Pancreas (tissue), 10 donors: ENCODE measurements around the gene ARFGEF3. TPM values are rescaled to one million over a fixed set of nuclear protein-coding genes. Genes with fewer than 3 reads are reported as not detected.

Experiments used
- ATAC-seq, 4 donors: fragments of 200-7000 bp; cut with Tn5 transposase; one replicate each; pipeline versions ENCODE4 v1.8.0 to v1.9.1; 2020; ENCODE audit warnings: mild to moderate bottlenecking in 4 of 4, moderate library complexity in 4 of 4
- DNase-seq, 6 donors: peaks; one replicate each; pipeline ENCODE4 v3.0.0-alpha.2; 2020
- FAIRE-seq: peaks from 2 replicates; lab custom pipeline; 2012; peaks lifted over from hg19 to GRCh38; lab: Jason Lieb, UNC
- H3K27ac ChIP-seq, 4 donors: fragments of 200-600 bp; sonication (generic); 1 replicate in 3 of 4; 2 replicates in 1 of 4; pipeline versions ENCODE4 v1.5.0 to v1.8.0; 2020
- H3K27me3 ChIP-seq, 4 donors: fragments of 200-600 bp; one replicate each; pipeline ENCODE4 v1.8.0; 2021
- H3K36me3 ChIP-seq, 3 donors: fragments of 200-600 bp; sonication (generic) in 1 of 3; one replicate each; pipeline versions ENCODE4 v1.5.0 to v1.8.0; 2020 to 2021
- H3K4me1 ChIP-seq, 3 donors: fragments of 200-600 bp; one replicate each; pipeline ENCODE4 v1.8.0; 2021
- H3K4me3 ChIP-seq, 4 donors: fragments of 200-600 bp; sonication (generic) in 2 of 4; one replicate each; pipeline versions ENCODE4 v1.5.0 to v1.8.0; 2020 to 2021
- H3K9me3 ChIP-seq, 4 donors: fragments of 200-600 bp; one replicate each; pipeline ENCODE4 v1.8.0; 2021
- WGBS, 2 donors: extraction: QIAGEN DNeasy Blood & Tissue Kit; methylation state at CpG; one replicate each; pipeline ENCODE4 v1.1.7; 2013; 5-methylcytosine and 5-hydroxymethylcytosine counted together
- intact Hi-C, 3 donors: fragments of 100-400 bp; cut with DNase I; formaldehyde crosslinking; loops; one replicate each; pipeline versions ENCODE4 v1.11.1 to v1.14.2; 2022
- polyA plus RNA-seq, 2 donors: library from polyadenylated mRNA; stranded (reverse); fragments of 200-250 nt; gene quantifications; one replicate each; pipeline ENCODE4 v1.2.3, GENCODE V29; 2013
- total RNA-seq, 6 donors: library from RNA; stranded (reverse); fragmentation: NEBNext Ultra II Directional in 4 of 6; extraction: Animal tissue kit (Norgen Biotek cat#: 25700) in 4 of 6; gene quantifications; one replicate each; pipeline versions ENCODE4 v1.2.1 to v1.2.4, GENCODE V29; 2021 to 2023
- TF ChIP-seq, protein P1 (sequence below), 4 donors: fragments of 200-600 bp; sonication (generic) in 3 of 4; IDR thresholded peaks; one replicate each; pipeline versions ENCODE4 v1.5.0 to v1.8.0; 2021; ENCODE audit warnings: antibody characterized with exemption in 4 of 4
- donor health status: healthy with polysubstance abuse.
- donor health status: DM: no; HTN: no; CAD: no; lungs with moderate emphysema.
- donor health status: DM: no; HTN: no; CAD: no.
- donor health status: control.
- donor health status: control.
- donor health status: Bipolar disorder and iron deficiency.
- donor health status: DM: yes; HTN: yes; CAD: no.
- donor health status: DM: no; HTN: no; CAD: no.
- donor health status: DM: no; HTN: no; CAD: no.
- donor health status: DM: yes; HTN: yes; CAD: no.

Gene ARFGEF3
- total and polyA plus RNA-seq, 8 donors = 4.8 to 19.0 (median 15.7) TPM

DNA sequence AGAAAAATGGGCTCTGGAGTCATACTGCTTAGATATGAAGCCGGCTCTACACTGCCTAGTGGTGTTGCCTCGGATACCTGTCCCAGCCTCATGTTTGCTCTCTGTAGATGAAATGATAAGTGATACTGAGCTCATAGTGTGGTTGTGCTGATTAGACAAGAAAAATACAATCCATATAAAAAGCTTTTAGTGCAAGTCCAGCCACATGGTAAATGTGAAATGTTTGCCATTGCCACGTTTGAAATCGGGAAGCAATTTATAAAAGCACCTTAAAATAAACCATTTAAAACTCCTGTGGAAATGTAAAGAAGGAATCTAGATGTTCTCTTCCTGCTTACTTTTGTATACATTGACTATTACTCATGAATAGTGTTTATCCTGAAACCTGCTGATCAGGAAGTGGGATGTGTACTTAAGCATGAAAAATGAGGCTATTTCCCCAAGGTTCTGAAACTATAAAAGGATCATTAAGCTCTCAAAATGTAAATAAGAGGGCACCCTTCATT is 69.7 kb downstream of the ARFGEF3 start:
- TF ChIP-seq, protein P1, sequence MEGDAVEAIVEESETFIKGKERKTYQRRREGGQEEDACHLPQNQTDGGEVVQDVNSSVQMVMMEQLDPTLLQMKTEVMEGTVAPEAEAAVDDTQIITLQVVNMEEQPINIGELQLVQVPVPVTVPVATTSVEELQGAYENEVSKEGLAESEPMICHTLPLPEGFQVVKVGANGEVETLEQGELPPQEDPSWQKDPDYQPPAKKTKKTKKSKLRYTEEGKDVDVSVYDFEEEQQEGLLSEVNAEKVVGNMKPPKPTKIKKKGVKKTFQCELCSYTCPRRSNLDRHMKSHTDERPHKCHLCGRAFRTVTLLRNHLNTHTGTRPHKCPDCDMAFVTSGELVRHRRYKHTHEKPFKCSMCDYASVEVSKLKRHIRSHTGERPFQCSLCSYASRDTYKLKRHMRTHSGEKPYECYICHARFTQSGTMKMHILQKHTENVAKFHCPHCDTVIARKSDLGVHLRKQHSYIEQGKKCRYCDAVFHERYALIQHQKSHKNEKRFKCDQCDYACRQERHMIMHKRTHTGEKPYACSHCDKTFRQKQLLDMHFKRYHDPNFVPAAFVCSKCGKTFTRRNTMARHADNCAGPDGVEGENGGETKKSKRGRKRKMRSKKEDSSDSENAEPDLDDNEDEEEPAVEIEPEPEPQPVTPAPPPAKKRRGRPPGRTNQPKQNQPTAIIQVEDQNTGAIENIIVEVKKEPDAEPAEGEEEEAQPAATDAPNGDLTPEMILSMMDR (IDR thresholded peaks at IDR 0.05) = no peak
- peaks cover 16 to 46% (median 41%) of the 10 kb centered on the region in 3 donors for H3K4me1 ChIP-seq
- WGBS, 2 donors = 6 to 7% methylated on average over 4 of the region's 4 CpGs
- no peak overlapping the region for H3K4me3 ChIP-seq
- peak overlapping the region; percentile 67 to 83 (median 73) for H3K27ac ChIP-seq
- no peaks in the 10 kb centered on the region for H3K9me3 ChIP-seq
- no peaks in the 10 kb centered on the region for H3K36me3 ChIP-seq
- ATAC-seq = peak; percentile 72 to 83 (median 80)
- no peaks in the 10 kb centered on the region for H3K27me3 ChIP-seq
- intact Hi-C loops = loop anchor here in 1 of 3 donors (10.0 kb wide), 1 partner anchor 67 kb away; the partner anchor contains the start of gene ARFGEF3
- no peak for FAIRE-seq
- peak in 1 of 6 donors; percentile 50 for DNase-seq

DNA sequence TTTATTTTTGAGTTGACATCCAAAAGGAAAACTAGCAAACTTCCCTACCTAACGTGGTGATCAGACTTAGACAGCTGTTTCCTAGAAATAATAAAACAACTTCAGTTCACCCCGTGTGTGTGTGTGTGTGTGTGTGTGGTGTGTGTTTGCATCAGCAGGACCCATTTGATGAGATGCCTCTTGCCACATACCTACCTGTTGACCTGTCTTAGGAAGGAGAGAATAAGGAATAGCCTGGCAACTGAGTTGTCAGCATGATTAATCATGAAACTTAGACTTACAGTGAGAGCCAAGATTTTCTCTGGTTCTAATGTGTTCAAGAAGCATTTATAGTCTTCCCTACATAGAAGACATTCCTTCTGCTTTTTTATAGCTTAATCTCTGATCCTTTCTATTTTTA is 72.6 kb downstream of the ARFGEF3 start:
- peaks cover 18 to 53% (median 39%) of the 10 kb centered on the region in 3 donors for H3K4me1 ChIP-seq
- no peaks in the 10 kb centered on the region for H3K36me3 ChIP-seq
- H3K27me3 ChIP-seq = no peaks in the 10 kb centered on the region
- WGBS, 2 donors = 48 to 56% methylated on average over 2 of the region's 2 CpGs
- ATAC-seq (peak in 1 of 4 donors; percentile 2), DNase-seq (no peak), FAIRE-seq (no peak)
- TF ChIP-seq, protein P1 (IDR thresholded peaks at IDR 0.05) = no peak
- intact Hi-C loops = loop anchor here in 1 of 3 donors (10.0 kb wide), 1 partner anchor 70 kb away; the partner anchor contains the start of gene ARFGEF3
- H3K4me3 ChIP-seq = no peak overlapping the region
- H3K27ac ChIP-seq = no peak overlapping the region
- H3K9me3 ChIP-seq = no peaks in the 10 kb centered on the region

DNA sequence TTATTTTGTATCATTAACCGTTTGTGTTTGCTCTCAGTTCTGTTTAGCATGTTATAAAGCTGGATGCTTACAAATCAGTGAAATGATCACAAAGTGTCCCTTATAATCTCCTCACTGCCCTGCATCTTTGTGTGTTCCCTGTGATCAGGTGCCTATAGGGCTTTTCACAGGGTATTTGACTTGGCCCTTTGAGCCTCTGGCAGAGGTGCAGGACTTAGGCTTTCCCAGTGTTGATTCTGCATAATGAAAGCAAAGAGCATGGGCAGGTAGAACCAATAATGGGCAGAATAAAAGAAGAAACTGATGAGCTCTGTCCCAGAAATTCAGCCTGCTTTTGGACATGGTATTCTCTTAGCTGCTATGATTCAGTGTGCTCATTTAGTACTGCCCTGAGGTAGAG is 73.5 kb downstream of the ARFGEF3 start:
- no peaks in the 10 kb centered on the region for H3K36me3 ChIP-seq
- WGBS, 2 donors = 43 to 59% methylated on average over 1 of the region's 1 CpG
- peak overlapping the region in 1 of 4 donors; percentile 8 for H3K27ac ChIP-seq
- intact Hi-C loops = loop anchor here in 1 of 3 donors (10.0 kb wide), 1 partner anchor 70 kb away; the partner anchor contains the start of gene ARFGEF3
- H3K4me3 ChIP-seq = no peak overlapping the region
- DNase-seq (no peak), FAIRE-seq (no peak), ATAC-seq (no peak)
- H3K27me3 ChIP-seq = no peaks in the 10 kb centered on the region
- no peaks in the 10 kb centered on the region for H3K9me3 ChIP-seq
- TF ChIP-seq, protein P1 (IDR thresholded peaks at IDR 0.05) = no peak
- H3K4me1 ChIP-seq = peaks cover 20 to 60% (median 43%) of the 10 kb centered on the region in 3 donors

DNA sequence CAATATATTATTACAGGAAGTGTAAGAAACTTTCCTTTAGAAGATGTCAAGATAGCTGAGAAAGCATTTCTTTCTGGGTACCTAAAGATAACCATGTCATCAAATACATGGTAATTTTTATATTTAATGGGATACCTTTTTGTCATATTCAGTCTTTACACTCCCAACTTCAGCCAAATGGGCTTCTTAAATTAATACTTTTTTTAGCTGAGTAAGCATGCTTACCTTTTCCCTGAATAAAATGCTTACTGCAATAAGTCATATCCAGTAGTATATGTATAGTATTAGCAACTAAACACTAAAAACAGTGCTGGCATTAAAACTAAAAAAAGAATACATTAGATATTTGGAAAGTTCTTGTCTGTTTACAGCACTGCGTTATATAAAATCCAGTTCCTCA is 74.0 kb downstream of the ARFGEF3 start:
- H3K9me3 ChIP-seq = no peaks in the 10 kb centered on the region
- TF ChIP-seq, protein P1 (IDR thresholded peaks at IDR 0.05) = no peak
- intact Hi-C loops = loop anchor here in 1 of 3 donors (10.0 kb wide), 1 partner anchor 71 kb away; the partner anchor contains the start of gene ARFGEF3
- no peaks in the 10 kb centered on the region for H3K27me3 ChIP-seq
- ATAC-seq (no peak), DNase-seq (no peak), FAIRE-seq (no peak)
- WGBS, 2 donors = 81 to 90% methylated on average over 1 of the region's 1 CpG
- no peaks in the 10 kb centered on the region for H3K36me3 ChIP-seq
- no peak overlapping the region for H3K27ac ChIP-seq
- H3K4me1 ChIP-seq = peaks cover 20 to 64% (median 46%) of the 10 kb centered on the region in 3 donors
- no peak overlapping the region for H3K4me3 ChIP-seq

DNA sequence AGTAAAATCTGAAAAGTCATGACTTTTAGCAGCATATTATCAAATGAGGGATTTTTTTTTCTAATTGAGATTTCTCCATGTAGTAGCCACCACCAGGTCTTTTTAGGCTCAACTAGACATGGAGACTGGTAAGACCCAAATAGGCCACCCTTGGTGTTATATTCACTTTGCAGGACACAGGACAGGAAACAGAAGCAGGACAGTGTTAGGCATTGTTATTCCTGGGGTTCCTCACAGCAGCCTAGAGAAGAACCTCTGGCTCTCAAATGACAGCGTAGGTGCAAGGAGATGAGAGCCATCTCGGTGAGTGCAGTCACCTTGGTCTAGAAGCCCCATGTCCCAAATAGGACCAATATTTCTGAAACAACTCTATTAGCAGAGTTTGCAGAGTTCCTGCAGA is 75.7 kb downstream of the ARFGEF3 start:
- TF ChIP-seq, protein P1 (IDR thresholded peaks at IDR 0.05) = no peak
- Histone ChIP-seq H3K27me3 (no peaks in the 10 kb centered on the region), H3K36me3 (no peaks in the 10 kb centered on the region), H3K27ac (peak overlapping the region in 1 of 4 donors; percentile 11), H3K9me3 (no peaks in the 10 kb centered on the region), H3K4me3 (no peak overlapping the region), H3K4me1 (peaks cover 21 to 65% (median 42%) of the 10 kb centered on the region in 3 donors)
- DNase-seq (no peak), FAIRE-seq (no peak), ATAC-seq (no peak)
- intact Hi-C loops = loop anchor here in 1 of 3 donors (10.0 kb wide), 1 partner anchor 73 kb away; the partner anchor contains the start of gene ARFGEF3
- 87 to 90% methylated on average over 2 of the region's 2 CpGs for WGBS, 2 donors
